ENCODE measurements around the gene TTC23L.
"Not testable (repeated sequence)": the region's sequence is repeated elsewhere in the genome, so short reads cannot be mapped to it uniquely, and the experiment has no call there.

The TTC23L gene

GRCh38 chr5:34919077-34919476 lies 80.1 kb downstream of the TTC23L start:
- no peak for DNase-seq (ENCODE audit: low read depth in 2 of 2)

- DNase-seq (ENCODE audit: low read depth in 2 of 2) = not testable (repeated sequence)
Measured at GRCh38 chr5:34923256-34923655, 84.3 kb downstream of the TTC23L start.

GRCh38 chr5:34923694-34924461 lies 84.9 kb downstream of the TTC23L start:
- peak in 1 of 2 donors; percentile 12 for DNase-seq (ENCODE audit: low read depth in 2 of 2)

- no peak for DNase-seq (ENCODE audit: low read depth in 2 of 2)
Measured at GRCh38 chr5:34924462-34924765, 85.5 kb downstream of the TTC23L start.

- DNase-seq (ENCODE audit: low read depth in 2 of 2) = no peak
Measured at GRCh38 chr5:34926318-34926888, 87.4 kb downstream of the TTC23L start.

GRCh38 chr5:34927785-34928184 lies 88.8 kb downstream of the TTC23L start:
- DNase-seq (ENCODE audit: low read depth in 2 of 2) = no peak

GRCh38 chr5:34928267-34928666 lies 89.3 kb downstream of the TTC23L start:
- DNase-seq (ENCODE audit: low read depth in 2 of 2) = no peak

GRCh38 chr5:34929134-34929719 lies 90.3 kb downstream of the TTC23L start, which contains the start of gene DNAJC21:
Gene DNAJC21 (plus strand): TSS chr5:34929559. CDS start chr5:34929820, 261 bp downstream.
- peak; percentile 97 to 98 for DNase-seq (ENCODE audit: low read depth in 2 of 2)

- DNase-seq (ENCODE audit: low read depth in 2 of 2) = peak; percentile 57 to 70
Measured at GRCh38 chr5:34929720-34930461, 90.9 kb downstream of the TTC23L start.

- no peak for DNase-seq (ENCODE audit: low read depth in 2 of 2)
Measured at GRCh38 chr5:34930462-34930844, 91.5 kb downstream of the TTC23L start.

GRCh38 chr5:34930870-34931269 lies 91.9 kb downstream of the TTC23L start:
- no peak for DNase-seq (ENCODE audit: low read depth in 2 of 2)

- DNase-seq (ENCODE audit: low read depth in 2 of 2) = no peak
Measured at GRCh38 chr5:34932947-34933346, 94.0 kb downstream of the TTC23L start.

GRCh38 chr5:34941936-34942335 lies 103.0 kb downstream of the TTC23L start:
- DNase-seq (ENCODE audit: low read depth in 2 of 2) = no peak

- no peak for DNase-seq (ENCODE audit: low read depth in 2 of 2)
Measured at GRCh38 chr5:34944044-34944443, 105.1 kb downstream of the TTC23L start.

- DNase-seq (ENCODE audit: low read depth in 2 of 2) = no peak
Measured at GRCh38 chr5:34944460-34945047, 105.6 kb downstream of the TTC23L start.
